B cell (primary cell): ENCODE results near the gene ESCO1. TPM values are rescaled to one million over a fixed set of nuclear protein-coding genes. Genes with fewer than 3 reads are reported as not detected.

Experiments
- ATAC-seq: fragments of 200-7000 bp; cut with Tn5 transposase; one replicate; pipeline ENCODE4 v1.10.0; 2021; ENCODE audit warnings: low read depth, mild to moderate bottlenecking, moderate number of reproducible peaks, moderate library complexity
- CTCF ChIA-PET: fragments of 350-600 bp; sonication (Branson Sonifier 250); formaldehyde crosslinking; loops from one replicate; lab custom pipeline; 2021; ENCODE audit warnings: antibody characterized with exemption, inconsistent platforms; lab: Charles Lee
- POLR2A ChIA-PET: fragments of 350-600 bp; sonication (Branson Sonifier 250); formaldehyde crosslinking; loops from one replicate; lab custom pipeline; 2021; ENCODE audit warnings: antibody characterized with exemption; lab: Charles Lee
- DNase-seq: peaks from one replicate; pipeline ENCODE4 v3.0.0; 2013
- H2AFZ ChIP-seq: 2 replicates; pipeline ENCODE4 v1.6.1; 2012; ENCODE audit warnings: mild to moderate bottlenecking, low read depth, low read length; ENCODE audit not compliant: insufficient read depth, poor library complexity, severe bottlenecking
- H3K27ac ChIP-seq, 2 donors: 1 replicate in 1 of 2; 2 replicates in 1 of 2; pipeline ENCODE4 v1.5.1; 2012 to 2013; ENCODE audit warnings: low read length in 2 of 2, mild to moderate bottlenecking in 2 of 2, moderate library complexity in 1 of 2
- H3K27me3 ChIP-seq, 4 experiments: fragments of 200-600 bp in 1 of 4; sonication (generic) in 1 of 4; replicated peaks in 1 of 4; 1 replicate in 2 of 4; 2 replicates in 2 of 4; pipeline versions ENCODE4 v1.6.1 to v1.7.0; 2013 to 2016; ENCODE audit warnings: low read length in 3 of 4, mild to moderate bottlenecking in 2 of 4, mixed read lengths in 1 of 4, moderate library complexity in 1 of 4; ENCODE audit not compliant: insufficient read depth in 4 of 4, control insufficient read depth in 3 of 4; ENCODE audit errors: control extremely low read depth in 1 of 4
- H3K36me3 ChIP-seq, 2 experiments: replicated peaks in 1 of 2; 1 replicate in 1 of 2; 2 replicates in 1 of 2; pipeline versions ENCODE4 v1.6.1 to v1.7.1; 2013; ENCODE audit warnings: low read length in 1 of 2; ENCODE audit not compliant: insufficient read depth in 2 of 2, control insufficient read depth in 1 of 2; ENCODE audit errors: control extremely low read depth in 1 of 2, extremely low read depth in 1 of 2
- H3K4me1 ChIP-seq, 2 donors: fragments of 200-600 bp in 1 of 2; sonication (generic) in 1 of 2; 1 replicate in 1 of 2; 2 replicates in 1 of 2; pipeline versions ENCODE4 v1.5.1 to v1.6.1; 2013 to 2017; ENCODE audit warnings: low read length in 2 of 2; ENCODE audit not compliant: control insufficient read depth in 2 of 2, insufficient read depth in 2 of 2
- H3K4me2 ChIP-seq: replicated peaks from 2 replicates; pipeline ENCODE3; 2012; ENCODE audit warnings: mild to moderate bottlenecking, low read depth, low read length; ENCODE audit not compliant: poor library complexity, severe bottlenecking
- H3K4me3 ChIP-seq, 5 experiments: fragments of 200-600 bp in 1 of 5; sonication (generic) in 1 of 5; 1 replicate in 3 of 5; 2 replicates in 2 of 5; pipeline versions ENCODE4 v1.5.1 to v1.7.0; 2011 to 2016; ENCODE audit warnings: low read length in 4 of 5, mild to moderate bottlenecking in 4 of 5, low read depth in 2 of 5, control low read depth in 1 of 5, moderate library complexity in 1 of 5; ENCODE audit not compliant: insufficient read depth in 1 of 5; ENCODE audit errors: control extremely low read depth in 1 of 5, extremely low read depth in 1 of 5
- H3K79me2 ChIP-seq: fragments of 200-600 bp; sonication (generic); one replicate; pipeline ENCODE4 v1.6.0; 2016; ENCODE audit warnings: low read length; ENCODE audit not compliant: control insufficient read depth, insufficient read depth
- H3K9ac ChIP-seq: fragments of 200-600 bp; sonication (generic); 2 replicates; pipeline ENCODE4 v1.6.1; 2017; ENCODE audit warnings: mild to moderate bottlenecking, low read length, moderate library complexity
- H3K9me3 ChIP-seq, 3 donors: one replicate each; pipeline versions ENCODE4 v1.6.1 to v1.7.1; 2013; ENCODE audit warnings: low read length in 2 of 3; ENCODE audit not compliant: control insufficient read depth in 2 of 3, insufficient read depth in 1 of 3; ENCODE audit errors: control extremely low read depth in 1 of 3
- H4K20me1 ChIP-seq: 2 replicates; pipeline ENCODE4 v1.6.0; 2012; ENCODE audit warnings: mild to moderate bottlenecking, low read length; ENCODE audit not compliant: insufficient read depth, control insufficient read depth, poor library complexity, severe bottlenecking
- H3K27ac Mint-ChIP-seq: one replicate; pipeline ENCODE4 v1.8.0; 2021; ENCODE audit warnings: mixed read lengths
- H3K27me3 Mint-ChIP-seq: one replicate; pipeline ENCODE4 v1.8.0; 2021; ENCODE audit warnings: mixed read lengths
- H3K4me1 Mint-ChIP-seq: one replicate; pipeline ENCODE4 v1.8.0; 2021; ENCODE audit warnings: mixed read lengths
- H3K4me3 Mint-ChIP-seq: one replicate; pipeline ENCODE4 v1.8.0; 2021; ENCODE audit warnings: mixed read lengths
- H3K9me3 Mint-ChIP-seq: one replicate; pipeline ENCODE4 v1.8.0; 2022; ENCODE audit warnings: mixed read lengths; ENCODE audit not compliant: insufficient read depth
- CTCF ChIP-seq: fragments of 200-600 bp; IDR thresholded peaks from one replicate; pipeline ENCODE4 v1.8.0; 2022; ENCODE audit warnings: antibody characterized with exemption, mild to moderate bottlenecking
- EZH2 ChIP-seq: IDR thresholded peaks from 2 replicates; pipeline ENCODE4 v1.6.1; 2012; ENCODE audit warnings: borderline replicate concordance, low read depth, mild to moderate bottlenecking, moderate library complexity, low read length; ENCODE audit not compliant: insufficient read depth, poor library complexity, severe bottlenecking
- WGBS: methylation state at CpG from one replicate; pipeline ENCODE4 v1.1.5; 2013; ENCODE audit warnings: missing lambda C conversion rate; ENCODE audit not compliant: insufficient coverage; 5-methylcytosine and 5-hydroxymethylcytosine counted together
- intact Hi-C: fragments of 100-400 bp; cut with micrococcal nuclease; formaldehyde crosslinking; loops from one replicate; pipeline ENCODE4 v1.10.0; 2022
- polyA plus RNA-seq: library from polyadenylated mRNA; depleted of rRNA; stranded (reverse); fragments of >200 nt; gene quantifications from 2 replicates; pipeline ENCODE4 v1.2.3, GENCODE V29; 2012
- total RNA-seq, 2 donors: library from RNA; stranded (reverse); fragments of 120-200 nt in 1 of 2; gene quantifications; 1 replicate in 1 of 2; 2 replicates in 1 of 2; pipeline versions ENCODE4 v1.2.3 to v1.2.4, GENCODE V29; 2013 to 2022

Gene ESCO1
- total and polyA plus RNA-seq, 2 donors (not counting 1 experiment from before 2014, with no cell fraction given), result 8.5 to 30.0 TPM

- Mint-ChIP-seq H3K27ac (peak overlapping the region; percentile 100), H3K4me3 (peak overlapping the region; percentile 99), H3K4me1 (peaks cover 47% of the 10 kb centered on the region), H3K27me3 (no peaks in the 10 kb centered on the region), H3K9me3 (no peaks in the 10 kb centered on the region)
- H3K27ac ChIP-seq, result peak overlapping the region; percentile 99
- intact Hi-C loops, result loop anchor here (1.0 kb wide), 2 partner anchors 12 to 140 kb away; partner anchors contain the start of genes MIB1 and SNRPD1
- WGBS, result under 1% methylated on average over 54 of the region's 67 CpGs
- no peaks in the 10 kb centered on the region for H3K27me3 ChIP-seq
- peak; percentile 45 for ATAC-seq
- peak overlapping the region; percentile 85 for H2AFZ ChIP-seq
- H3K9ac ChIP-seq, result peak overlapping the region; percentile 97
- CTCF ChIA-PET, result interaction anchor here (0.9 to 7.5 kb wide), 15 partner anchors 10 to 251 kb away, joined by 3 to 108 read pairs (median 6); partner anchors contain the start of genes ABHD3, MIB1 and SNRPD1
- H3K36me3 ChIP-seq, result no peaks in the 10 kb centered on the region
- H3K4me3 ChIP-seq, result peak overlapping the region; percentile 66 to 99 (median 92)
- peaks cover 37 to 39% of the 10 kb centered on the region in 2 donors for H3K4me1 ChIP-seq
- POLR2A ChIA-PET, result interaction anchor here (0.6 to 3.8 kb wide), 5 partner anchors 13 to 500 kb away, joined by 5 to 48 read pairs (median 11); partner anchors contain the start of genes ABHD3, MIB1 and SNRPD1
- no peaks in the 10 kb centered on the region for H3K9me3 ChIP-seq
- peaks cover 48% of the 10 kb centered on the region for H3K79me2 ChIP-seq
- DNase-seq, result peak; percentile 44
- TF ChIP-seq EZH2 (no peak), CTCF (no peak)
- peak overlapping the region; percentile 96 for H3K4me2 ChIP-seq
- H4K20me1 ChIP-seq, result peaks cover 21% of the 10 kb centered on the region
These were observed 649 bp downstream of the ESCO1 start for GRCh38 chr18:21599585-21600525.
